ENCODE results near the gene CCDC150.

The CCDC150 gene

DNA sequence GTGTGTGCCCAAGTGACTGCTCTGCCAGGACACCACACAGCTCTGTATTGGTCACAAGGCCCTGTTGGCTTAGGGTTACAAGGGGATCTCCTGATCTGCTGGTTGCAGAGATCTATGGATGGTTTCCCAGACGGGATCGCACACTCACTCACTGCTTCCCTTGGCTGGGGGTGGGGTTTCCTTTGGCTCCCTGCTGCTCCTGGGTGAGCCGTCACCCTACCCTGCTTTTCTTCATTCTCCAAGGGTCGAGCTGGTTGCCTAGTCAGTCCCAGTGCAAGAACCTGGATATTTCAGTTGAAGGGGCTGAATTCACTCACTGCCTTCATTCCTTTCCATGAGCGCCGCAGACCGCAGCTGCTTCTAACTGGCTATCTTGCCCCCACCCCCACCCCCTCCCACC, 103.7 kb downstream of the CCDC150 start:
- DNase-seq (ENCODE audit: low read depth): no peak
- TF ChIP-seq, protein P1, sequence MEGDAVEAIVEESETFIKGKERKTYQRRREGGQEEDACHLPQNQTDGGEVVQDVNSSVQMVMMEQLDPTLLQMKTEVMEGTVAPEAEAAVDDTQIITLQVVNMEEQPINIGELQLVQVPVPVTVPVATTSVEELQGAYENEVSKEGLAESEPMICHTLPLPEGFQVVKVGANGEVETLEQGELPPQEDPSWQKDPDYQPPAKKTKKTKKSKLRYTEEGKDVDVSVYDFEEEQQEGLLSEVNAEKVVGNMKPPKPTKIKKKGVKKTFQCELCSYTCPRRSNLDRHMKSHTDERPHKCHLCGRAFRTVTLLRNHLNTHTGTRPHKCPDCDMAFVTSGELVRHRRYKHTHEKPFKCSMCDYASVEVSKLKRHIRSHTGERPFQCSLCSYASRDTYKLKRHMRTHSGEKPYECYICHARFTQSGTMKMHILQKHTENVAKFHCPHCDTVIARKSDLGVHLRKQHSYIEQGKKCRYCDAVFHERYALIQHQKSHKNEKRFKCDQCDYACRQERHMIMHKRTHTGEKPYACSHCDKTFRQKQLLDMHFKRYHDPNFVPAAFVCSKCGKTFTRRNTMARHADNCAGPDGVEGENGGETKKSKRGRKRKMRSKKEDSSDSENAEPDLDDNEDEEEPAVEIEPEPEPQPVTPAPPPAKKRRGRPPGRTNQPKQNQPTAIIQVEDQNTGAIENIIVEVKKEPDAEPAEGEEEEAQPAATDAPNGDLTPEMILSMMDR (conservative IDR thresholded peaks at IDR 0.05; ENCODE audit: low read depth, low read length): no peak
- no peak overlapping the region for H3K4me3 ChIP-seq (ENCODE audit: low read length)

DNA sequence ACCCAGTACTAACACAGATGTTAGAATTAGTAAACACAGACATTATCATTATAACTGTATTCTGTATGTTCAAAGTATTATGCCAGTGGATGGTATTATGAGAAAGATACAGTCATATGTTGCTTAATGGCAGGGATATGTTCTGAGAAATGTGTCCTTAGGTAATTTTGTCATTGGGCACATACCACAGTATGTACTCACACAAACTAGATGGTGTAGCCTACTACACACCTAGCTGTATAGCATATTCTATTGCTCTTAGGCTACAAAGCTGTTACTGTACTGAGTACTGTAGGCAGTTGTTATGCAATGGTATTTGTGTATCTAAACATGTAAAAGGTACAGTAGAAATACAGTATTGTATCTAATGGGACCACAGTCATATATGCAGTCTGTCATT, 106.2 kb downstream of the CCDC150 start:
- no peak for DNase-seq (ENCODE audit: low read depth)
- TF ChIP-seq, protein P1 (conservative IDR thresholded peaks at IDR 0.05; ENCODE audit: low read depth, low read length): no peak
- H3K4me3 ChIP-seq (ENCODE audit: low read length): no peak overlapping the region

- TF ChIP-seq, protein P1 (conservative IDR thresholded peaks at IDR 0.05; ENCODE audit: low read depth, low read length): no peak
- DNase-seq (ENCODE audit: low read depth): no peak
- no peak overlapping the region for H3K4me3 ChIP-seq (ENCODE audit: low read length)
These were observed 107.9 kb downstream of the CCDC150 start for GRCh38 chr2:196747400-196747799.

- TF ChIP-seq, protein P1 (conservative IDR thresholded peaks at IDR 0.05; ENCODE audit: low read depth, low read length): no peak
- no peak for DNase-seq (ENCODE audit: low read depth)
- no peak overlapping the region for H3K4me3 ChIP-seq (ENCODE audit: low read length)
These were observed 108.6 kb downstream of the CCDC150 start for GRCh38 chr2:196748123-196748522.

GRCh38 chr2:196750291-196750923, 110.9 kb downstream of the CCDC150 start:
- peak; percentile 66 for DNase-seq (ENCODE audit: low read depth)

DNA sequence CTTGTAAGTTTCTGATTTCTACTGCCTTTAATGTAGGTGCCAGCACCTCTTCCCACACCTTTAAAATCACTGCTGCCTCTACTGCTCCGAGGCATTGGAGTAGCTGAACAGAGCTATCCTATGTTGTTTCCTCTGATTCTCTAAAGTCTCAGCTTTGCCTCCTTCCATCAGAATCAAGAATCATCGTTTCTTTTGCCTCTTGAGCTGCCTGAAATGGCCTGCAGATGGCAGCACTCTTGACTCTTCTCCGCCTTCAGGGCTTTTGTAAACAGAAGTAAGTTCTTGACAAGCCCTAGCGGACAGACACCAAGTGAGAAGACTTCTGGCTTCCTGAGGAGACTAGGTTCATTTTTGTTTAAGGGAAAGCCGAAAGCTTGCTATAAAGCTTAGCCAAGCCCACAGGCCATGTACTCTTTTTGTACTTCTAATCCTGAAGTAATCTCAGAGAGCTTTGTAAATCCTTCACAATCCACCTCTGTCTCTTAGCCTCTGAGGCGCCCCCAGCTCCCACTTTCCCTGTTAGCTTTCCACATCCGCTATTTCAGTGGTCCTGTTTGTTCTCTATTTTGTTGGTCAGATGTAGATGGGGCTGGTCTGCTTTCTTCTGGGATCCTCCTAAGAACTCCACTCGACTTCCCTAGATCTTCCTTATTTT, 111.6 kb downstream of the CCDC150 start:
- no peak overlapping the region for H3K4me3 ChIP-seq (ENCODE audit: low read length)

More at GRCh38 chr2:196750291-196750923, 110.9 kb downstream of the CCDC150 start:
- H3K4me3 ChIP-seq (ENCODE audit: low read length): no peak overlapping the region
- TF ChIP-seq, protein P1 (conservative IDR thresholded peaks at IDR 0.05; ENCODE audit: low read depth, low read length): no peak

More for the DNA sequence above, 111.6 kb downstream of the CCDC150 start:
- TF ChIP-seq, protein P1 (conservative IDR thresholded peaks at IDR 0.05; ENCODE audit: low read depth, low read length): peak; percentile 97
- DNase-seq (ENCODE audit: low read depth): peak; percentile 41

Data from retinal pigment epithelial cell (primary cell).